Tibial artery (tissue), 4 donors: ENCODE data around the gene ALKBH5.
"Not testable (repeated sequence)": the region's sequence is repeated elsewhere in the genome, so short reads cannot be mapped to it uniquely, and the experiment has no call there.

Experiments
- DNase-seq, 2 donors: peaks; one replicate each; pipeline ENCODE4 v3.0.0-alpha.2; 2019
- H3K27ac ChIP-seq, 2 donors: fragments of 200-600 bp; sonication (generic) in 1 of 2; 1 replicate in 1 of 2; 2 replicates in 1 of 2; pipeline ENCODE4 v1.5.1; 2018 to 2019; ENCODE audit warnings: mild to moderate bottlenecking in 1 of 2
- H3K27me3 ChIP-seq, 2 donors: fragments of 200-600 bp; sonication (generic) in 1 of 2; one replicate each; pipeline versions ENCODE4 v1.5.1 to v1.6.0; 2016 to 2019
- H3K36me3 ChIP-seq, 3 donors: fragments of 200-600 bp; sonication (generic) in 2 of 3; one replicate each; pipeline ENCODE4 v1.5.1; 2016 to 2019; ENCODE audit warnings: mild to moderate bottlenecking in 2 of 3
- H3K4me1 ChIP-seq, 4 donors: fragments of 200-600 bp; sonication (generic) in 2 of 4; 1 replicate in 3 of 4; 2 replicates in 1 of 4; pipeline ENCODE4 v1.5.1; 2016 to 2019
- H3K4me3 ChIP-seq, 2 donors: fragments of 200-600 bp; sonication (generic) in 1 of 2; 1 replicate in 1 of 2; 2 replicates in 1 of 2; pipeline ENCODE4 v1.5.1; 2018 to 2019; ENCODE audit warnings: mild to moderate bottlenecking in 2 of 2
- H3K9me3 ChIP-seq, 3 donors: fragments of 200-600 bp; sonication (generic) in 1 of 3; one replicate each; pipeline ENCODE4 v1.5.1; 2016 to 2019
- intact Hi-C: fragments of 100-400 bp; cut with DNase I; formaldehyde crosslinking; loops from one replicate; pipeline ENCODE4 v1.15.0; 2023; ENCODE audit warnings: low total_unique reads
- TF ChIP-seq, protein P1 (sequence below), 2 experiments: fragments of 200-600 bp in 1 of 2; fragments of 450-650 bp in 1 of 2; IDR thresholded peaks; one replicate each; pipeline ENCODE4 v1.5.1; 2017 to 2019; ENCODE audit warnings: antibody characterized with exemption in 2 of 2, mild to moderate bottlenecking in 1 of 2, moderate library complexity in 1 of 2

The ALKBH5 gene

DNA sequence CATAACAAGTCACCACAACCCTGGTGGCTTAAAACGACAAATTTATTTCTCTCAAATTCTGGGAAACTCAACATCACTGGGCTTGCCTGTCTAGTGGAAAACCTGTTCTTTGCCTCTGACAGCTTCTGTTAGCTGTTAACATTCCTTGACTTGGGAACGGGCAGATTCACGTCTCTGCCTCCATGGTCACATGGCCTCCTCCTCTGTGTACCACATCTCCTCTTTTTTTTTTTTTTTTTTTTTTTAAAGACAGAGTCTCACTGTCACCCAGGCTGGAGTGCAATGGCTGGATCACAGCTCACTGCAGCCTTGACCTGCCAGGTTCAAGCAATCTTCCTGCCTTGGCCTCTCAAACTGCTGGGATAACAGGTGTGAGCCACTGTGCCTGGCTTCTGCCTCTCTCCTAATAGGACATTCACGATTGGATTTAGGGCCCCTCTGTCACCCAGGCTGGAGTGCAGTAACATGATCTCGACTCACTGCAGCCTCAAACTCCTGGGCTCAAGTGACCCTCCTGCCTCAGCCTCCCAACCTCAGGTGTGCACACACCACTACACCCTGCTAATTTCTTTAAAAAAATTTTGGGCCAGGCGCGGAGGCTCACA lies 30.1 kb downstream of the ALKBH5 start:
- Histone ChIP-seq H3K36me3 (peaks cover 21 to 39% (median 27%) of the 10 kb centered on the region in 3 donors), H3K27ac (no peak overlapping the region), H3K4me1 (peaks cover 0 to 4% (median under 1%) of the 10 kb centered on the region in 4 donors), H3K9me3 (no peaks in the 10 kb centered on the region), H3K27me3 (no peaks in the 10 kb centered on the region), H3K4me3 (no peak overlapping the region)
- DNase-seq = no peak
- intact Hi-C loops = no loop called here
- TF ChIP-seq, protein P1, sequence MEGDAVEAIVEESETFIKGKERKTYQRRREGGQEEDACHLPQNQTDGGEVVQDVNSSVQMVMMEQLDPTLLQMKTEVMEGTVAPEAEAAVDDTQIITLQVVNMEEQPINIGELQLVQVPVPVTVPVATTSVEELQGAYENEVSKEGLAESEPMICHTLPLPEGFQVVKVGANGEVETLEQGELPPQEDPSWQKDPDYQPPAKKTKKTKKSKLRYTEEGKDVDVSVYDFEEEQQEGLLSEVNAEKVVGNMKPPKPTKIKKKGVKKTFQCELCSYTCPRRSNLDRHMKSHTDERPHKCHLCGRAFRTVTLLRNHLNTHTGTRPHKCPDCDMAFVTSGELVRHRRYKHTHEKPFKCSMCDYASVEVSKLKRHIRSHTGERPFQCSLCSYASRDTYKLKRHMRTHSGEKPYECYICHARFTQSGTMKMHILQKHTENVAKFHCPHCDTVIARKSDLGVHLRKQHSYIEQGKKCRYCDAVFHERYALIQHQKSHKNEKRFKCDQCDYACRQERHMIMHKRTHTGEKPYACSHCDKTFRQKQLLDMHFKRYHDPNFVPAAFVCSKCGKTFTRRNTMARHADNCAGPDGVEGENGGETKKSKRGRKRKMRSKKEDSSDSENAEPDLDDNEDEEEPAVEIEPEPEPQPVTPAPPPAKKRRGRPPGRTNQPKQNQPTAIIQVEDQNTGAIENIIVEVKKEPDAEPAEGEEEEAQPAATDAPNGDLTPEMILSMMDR (IDR thresholded peaks at IDR 0.05) = no peak

DNA sequence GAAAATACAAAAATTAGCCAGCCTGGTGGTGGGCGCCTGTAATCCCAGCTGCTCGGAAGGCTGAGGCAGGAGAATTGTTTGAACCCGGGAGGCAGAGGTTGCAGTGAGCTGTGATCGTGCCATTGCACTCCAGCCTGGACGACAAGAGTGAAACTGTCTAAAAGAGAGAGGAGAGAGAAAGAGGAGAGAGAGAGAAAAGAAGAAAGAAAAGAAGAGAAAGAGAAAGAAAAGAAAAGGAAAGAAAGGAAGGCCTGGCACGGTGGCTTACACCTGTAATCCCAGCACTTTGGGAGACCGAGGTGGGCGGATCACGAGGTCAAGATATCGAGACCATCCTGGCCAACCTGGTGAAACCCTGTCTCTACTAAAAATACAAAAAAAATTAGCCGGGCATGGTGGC lies 33.3 kb downstream of the ALKBH5 start:
- H3K4me1 ChIP-seq = not testable (repeated sequence)

DNA sequence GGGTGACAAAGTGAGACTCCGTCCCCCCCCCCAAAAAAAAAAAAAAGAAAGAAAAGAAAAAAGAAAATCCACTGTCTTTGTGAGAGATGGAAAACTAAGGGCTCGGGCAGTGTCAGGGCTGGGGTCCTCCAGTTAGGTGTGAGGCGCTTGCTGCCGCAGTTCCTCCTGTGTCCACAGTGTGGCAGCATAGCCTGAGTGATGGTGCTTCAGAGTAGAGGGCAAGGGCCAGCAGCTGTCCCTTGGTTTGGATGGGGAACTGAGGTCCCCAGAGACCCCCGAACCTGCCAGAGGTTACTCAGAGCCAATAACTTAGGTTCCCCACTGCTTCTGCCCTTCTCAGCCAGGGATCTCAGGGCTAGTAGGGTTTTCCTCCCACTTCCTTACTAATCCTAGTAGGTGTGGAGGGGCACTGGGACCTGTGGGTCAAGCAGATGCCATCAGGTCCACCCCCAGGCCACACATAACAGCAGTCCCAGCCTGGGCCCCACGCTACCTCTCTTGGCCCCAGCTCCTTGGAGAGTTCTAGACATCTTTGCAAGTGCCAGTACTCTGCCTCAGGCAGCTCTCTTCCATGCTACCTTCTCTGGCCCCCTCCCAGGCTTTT lies 33.9 kb downstream of the ALKBH5 start:
- peak; percentile 78 to 83 for DNase-seq
- intact Hi-C loops = loop anchor here (5.0 kb wide), 1 partner anchor 80 kb away; no protein-coding TSS in a partner anchor
- Histone ChIP-seq H3K9me3 (no peaks in the 10 kb centered on the region), H3K27me3 (no peaks in the 10 kb centered on the region), H3K36me3 (peaks cover 0 to 2% (median 0%) of the 10 kb centered on the region in 3 donors), H3K27ac (no peak overlapping the region), H3K4me1 (peaks cover 0 to 9% (median 4%) of the 10 kb centered on the region in 4 donors), H3K4me3 (no peak overlapping the region)
- TF ChIP-seq, protein P1 (IDR thresholded peaks at IDR 0.05) = peak; percentile 80 to 92

More for the DNA sequence above, 33.3 kb downstream of the ALKBH5 start:
- H3K9me3 ChIP-seq, H3K36me3 ChIP-seq, DNase-seq, H3K4me3 ChIP-seq, H3K27ac ChIP-seq, H3K27me3 ChIP-seq: not testable (repeated sequence)
- intact Hi-C loops = loop anchor here (5.0 kb wide), 1 partner anchor 80 kb away; no protein-coding TSS in a partner anchor

DNA sequence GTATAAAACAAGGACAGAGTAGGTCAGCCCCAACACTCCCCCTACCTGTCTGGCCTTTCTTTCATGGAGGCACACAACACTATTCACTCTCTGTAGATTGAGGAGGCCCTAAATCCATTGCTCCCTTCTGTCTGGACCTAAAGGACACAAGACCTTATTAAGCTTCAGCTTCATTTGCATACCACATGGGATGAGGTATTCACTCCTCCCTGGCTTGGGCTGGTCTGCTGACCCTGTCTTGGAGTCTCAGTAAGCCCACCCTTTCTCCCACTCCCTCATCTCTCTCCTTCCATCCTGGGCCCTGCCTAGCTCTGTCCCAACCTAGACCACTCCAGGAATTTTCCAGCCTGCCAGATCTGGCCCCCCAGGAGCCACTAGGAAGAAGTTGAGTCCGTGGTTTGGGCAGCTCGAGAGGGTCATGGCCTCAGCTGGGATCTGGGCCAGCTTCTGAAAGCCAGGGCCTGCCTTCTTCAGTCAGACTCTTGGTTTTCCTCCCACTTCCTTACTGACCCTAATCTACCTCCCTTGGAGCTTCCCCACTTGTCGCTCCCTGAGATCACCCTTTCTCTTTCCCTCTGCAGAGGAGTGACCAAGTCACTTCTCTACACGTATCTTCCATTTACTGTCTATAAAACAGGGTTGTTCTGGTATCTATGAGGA lies 35.3 kb downstream of the ALKBH5 start:
- no peak for DNase-seq

DNA sequence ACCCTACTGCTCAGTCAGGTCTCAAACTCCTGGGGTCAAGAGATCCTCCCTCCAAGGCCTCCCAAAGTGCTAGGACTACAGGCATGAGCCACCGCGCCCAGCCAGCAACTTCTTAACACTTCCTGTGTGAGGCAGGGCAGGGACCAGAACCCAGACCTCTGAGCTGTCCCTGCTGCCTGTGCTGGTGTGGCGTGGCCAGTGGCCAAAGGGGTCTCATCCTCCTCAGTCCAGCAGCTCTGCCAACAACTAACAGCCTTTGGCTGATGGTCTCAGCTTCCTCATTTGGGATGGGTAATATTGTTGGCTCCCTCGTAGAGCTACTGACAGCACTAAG lies 40.4 kb downstream of the ALKBH5 start:
- no peak overlapping the region for H3K27ac ChIP-seq
- peaks cover 0 to 22% (median 18%) of the 10 kb centered on the region in 4 donors for H3K4me1 ChIP-seq
- TF ChIP-seq, protein P1 (IDR thresholded peaks at IDR 0.05) = no peak
- no peaks in the 10 kb centered on the region for H3K9me3 ChIP-seq
- no peaks in the 10 kb centered on the region for H3K36me3 ChIP-seq
- no peaks in the 10 kb centered on the region for H3K27me3 ChIP-seq
- intact Hi-C loops = no loop called here
- no peak overlapping the region for H3K4me3 ChIP-seq
- DNase-seq = peak in 1 of 2 donors; percentile 63

More for the DNA sequence above, 35.3 kb downstream of the ALKBH5 start:
- Histone ChIP-seq H3K27me3 (no peaks in the 10 kb centered on the region), H3K27ac (no peak overlapping the region), H3K4me3 (no peak overlapping the region), H3K4me1 (peaks cover 0 to 9% (median 4%) of the 10 kb centered on the region in 4 donors), H3K9me3 (no peaks in the 10 kb centered on the region), H3K36me3 (no peaks in the 10 kb centered on the region)
- intact Hi-C loops = loop anchor here (5.0 kb wide), 1 partner anchor 82 kb away; no protein-coding TSS in a partner anchor
- TF ChIP-seq, protein P1 (IDR thresholded peaks at IDR 0.05) = no peak
